Esophagus squamous epithelium (tissue), 5 donors: ENCODE results near the gene DMKN. TPM values are rescaled to one million over a fixed set of nuclear protein-coding genes. Genes with fewer than 3 reads are reported as not detected.

ENCODE experiments used
- DNase-seq: peaks from one replicate; lab custom pipeline; 2025; lab: John Stamatoyannopoulos, UW
- H3K27ac ChIP-seq, 4 donors: fragments of 200-600 bp; sonication (generic); one replicate each; pipeline ENCODE4 v1.5.1; 2016 to 2019; ENCODE audit warnings: mild to moderate bottlenecking in 1 of 4
- H3K27me3 ChIP-seq, 4 donors: fragments of 200-600 bp; sonication (generic); 1 replicate in 3 of 4; 2 replicates in 1 of 4; pipeline versions ENCODE4 v1.5.1 to v1.6.0; 2017 to 2021; ENCODE audit warnings: antibody characterized with exemption in 1 of 4
- H3K36me3 ChIP-seq, 3 donors: fragments of 200-600 bp; sonication (generic); one replicate each; pipeline ENCODE4 v1.5.1; 2016 to 2019
- H3K4me1 ChIP-seq, 3 donors: fragments of 200-600 bp; sonication (generic); one replicate each; pipeline ENCODE4 v1.5.1; 2017 to 2019
- H3K4me3 ChIP-seq, 4 donors: fragments of 200-600 bp; sonication (generic); 1 replicate in 3 of 4; 2 replicates in 1 of 4; pipeline ENCODE4 v1.5.1; 2016 to 2019; ENCODE audit warnings: mild to moderate bottlenecking in 2 of 4, moderate library complexity in 1 of 4
- H3K9me3 ChIP-seq, 3 donors: fragments of 200-600 bp; sonication (generic); one replicate each; pipeline ENCODE4 v1.5.1; 2016 to 2019
- CTCF ChIP-seq, 6 experiments: fragments of 450-650 bp in 4 of 6; fragments of 200-600 bp in 2 of 6; sonication (generic) in 2 of 6; IDR thresholded peaks; one replicate each; pipeline ENCODE4 v1.5.1; 2016 to 2019; ENCODE audit warnings: antibody characterized with exemption in 6 of 6, mild to moderate bottlenecking in 4 of 6, moderate library complexity in 4 of 6
- POLR2A ChIP-seq, 4 donors: fragments of 450-650 bp; IDR thresholded peaks; one replicate each; pipeline ENCODE4 v1.6.1; 2017; ENCODE audit warnings: antibody characterized with exemption in 4 of 4, mild to moderate bottlenecking in 4 of 4, moderate library complexity in 3 of 4
- WGBS, 2 donors: methylation state at CpG; one replicate each; pipeline ENCODE4 v1.1.5; 2018; 5-methylcytosine and 5-hydroxymethylcytosine counted together
- intact Hi-C: fragments of 100-400 bp; cut with DNase I; formaldehyde crosslinking; loops from one replicate; pipeline ENCODE4 v1.15.0; 2022
- total RNA-seq, 4 donors: library from RNA; depleted of rRNA; stranded (reverse); fragments of >200 nt; gene quantifications; one replicate each; pipeline ENCODE4 v1.1.0, GENCODE V29; 2016
- donor health status: DM: yes; HTN: yes; CAD: no.

Gene DMKN
- total RNA-seq, 4 donors from 2014 or later, result 81.6 to 449 (median 257) TPM

- H3K4me3 ChIP-seq, result no peak overlapping the region
- no peaks in the 10 kb centered on the region for H3K36me3 ChIP-seq
- peaks cover 0 to 24% (median 0%) of the 10 kb centered on the region in 3 donors for H3K4me1 ChIP-seq
- H3K27me3 ChIP-seq, result peaks cover 0 to 22% (median 0%) of the 10 kb centered on the region in 4 donors
- intact Hi-C loops, result no loop called here
- WGBS, 2 donors, result 46 to 61% methylated on average over 3 to 6 of the region's 6 CpGs
- DNase-seq, result no peak
- TF ChIP-seq CTCF (IDR thresholded peaks at IDR 0.05), result no peak
- H3K9me3 ChIP-seq, result no peaks in the 10 kb centered on the region
- H3K27ac ChIP-seq, result peak overlapping the region in 2 of 4 donors; percentile 19 to 75
These were observed 4.9 kb upstream of the DMKN start for GRCh38 chr19:35518313-35518712.

GRCh38 chr19:35517342-35517741 lies 3.9 kb upstream of the DMKN start:
- H3K4me1 ChIP-seq, result peaks cover 0 to 24% (median 0%) of the 10 kb centered on the region in 3 donors
- no peak overlapping the region for H3K4me3 ChIP-seq
- intact Hi-C loops, result no loop called here
- H3K9me3 ChIP-seq, result no peaks in the 10 kb centered on the region
- no peak for DNase-seq
- no peaks in the 10 kb centered on the region for H3K36me3 ChIP-seq
- peaks cover 0 to 31% (median 0%) of the 10 kb centered on the region in 4 donors for H3K27me3 ChIP-seq
- WGBS, 2 donors, result 70 to 77% methylated on average over 2 of the region's 2 CpGs
- peak overlapping the region in 1 of 4 donors; percentile 17 for H3K27ac ChIP-seq
- TF ChIP-seq CTCF (IDR thresholded peaks at IDR 0.05), result no peak
- TF ChIP-seq POLR2A (IDR thresholded peaks at IDR 0.05), result no peak

GRCh38 chr19:35516310-35516709 lies 2.9 kb upstream of the DMKN start:
- no peak for TF ChIP-seq POLR2A (IDR thresholded peaks at IDR 0.05)
- no peak for TF ChIP-seq CTCF (IDR thresholded peaks at IDR 0.05)
- peak overlapping the region in 2 of 4 donors; percentile 4 to 35 for H3K27ac ChIP-seq
- DNase-seq, result no peak
- 63 to 78% methylated on average over 3 of the region's 3 CpGs for WGBS, 2 donors
- H3K9me3 ChIP-seq, result no peaks in the 10 kb centered on the region
- no peak overlapping the region for H3K4me3 ChIP-seq
- H3K27me3 ChIP-seq, result peaks cover 0 to 34% (median 0%) of the 10 kb centered on the region in 4 donors
- intact Hi-C loops, result no loop called here
- H3K36me3 ChIP-seq, result no peaks in the 10 kb centered on the region
- H3K4me1 ChIP-seq, result peaks cover 0 to 24% (median 0%) of the 10 kb centered on the region in 3 donors

DNA sequence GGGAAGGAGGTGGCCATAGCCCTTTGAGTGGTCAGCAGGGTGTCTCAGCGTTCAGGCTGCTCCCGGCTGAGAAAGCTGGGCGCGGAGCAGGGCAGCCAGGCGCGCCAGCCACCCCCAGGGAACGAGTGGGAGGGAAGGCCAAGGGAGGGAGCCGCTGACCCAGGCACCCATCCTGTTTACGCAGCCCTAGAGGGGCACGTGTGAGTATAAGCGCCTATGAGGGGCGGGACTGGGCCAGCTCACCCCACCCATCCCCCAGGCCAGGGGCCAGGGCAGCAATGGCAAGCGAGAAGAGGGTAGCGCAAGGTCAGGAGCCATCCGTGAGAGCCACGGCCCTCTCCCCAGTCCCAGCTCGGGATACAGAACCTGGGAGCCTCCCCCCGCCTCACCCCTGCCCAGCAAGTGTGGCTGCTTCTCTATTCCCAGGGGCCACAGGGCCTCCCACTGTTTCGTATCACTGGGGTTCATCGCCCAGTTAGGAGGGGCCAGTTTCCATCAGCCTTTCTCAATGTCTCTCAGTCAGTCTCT lies 897 bp upstream of the DMKN start:
- no peak for TF ChIP-seq CTCF (IDR thresholded peaks at IDR 0.05)
- no peak for TF ChIP-seq POLR2A (IDR thresholded peaks at IDR 0.05)
- Histone ChIP-seq H3K4me1 (peaks cover 5 to 39% (median 10%) of the 10 kb centered on the region in 3 donors), H3K27me3 (peaks cover 0 to 53% (median 0%) of the 10 kb centered on the region in 4 donors), H3K4me3 (no peak overlapping the region), H3K9me3 (no peaks in the 10 kb centered on the region), H3K27ac (peak overlapping the region; percentile 59 to 76 (median 70)), H3K36me3 (no peaks in the 10 kb centered on the region)
- no peak for DNase-seq
- 29% methylated on average over 6 to 8 of the region's 20 CpGs for WGBS, 2 donors
- intact Hi-C loops, result no loop called here

GRCh38 chr19:35512831-35513627 lies 420 bp downstream of the DMKN start:
- Histone ChIP-seq H3K9me3 (no peaks in the 10 kb centered on the region), H3K4me3 (peak overlapping the region in 1 of 4 donors; percentile 19), H3K4me1 (peaks cover 5 to 36% (median 13%) of the 10 kb centered on the region in 3 donors), H3K36me3 (no peaks in the 10 kb centered on the region), H3K27me3 (peaks cover 0 to 59% (median 0%) of the 10 kb centered on the region in 4 donors), H3K27ac (peak overlapping the region in 2 of 4 donors; percentile 13 to 65)
- intact Hi-C loops, result no loop called here
- DNase-seq, result no peak
- TF ChIP-seq CTCF (IDR thresholded peaks at IDR 0.05), result no peak
- WGBS, 2 donors, result 65 to 86% methylated on average over 10 to 12 of the region's 15 CpGs
